ENCODE data around the gene GOLGA7B.

GOLGA7B gene

DNA sequence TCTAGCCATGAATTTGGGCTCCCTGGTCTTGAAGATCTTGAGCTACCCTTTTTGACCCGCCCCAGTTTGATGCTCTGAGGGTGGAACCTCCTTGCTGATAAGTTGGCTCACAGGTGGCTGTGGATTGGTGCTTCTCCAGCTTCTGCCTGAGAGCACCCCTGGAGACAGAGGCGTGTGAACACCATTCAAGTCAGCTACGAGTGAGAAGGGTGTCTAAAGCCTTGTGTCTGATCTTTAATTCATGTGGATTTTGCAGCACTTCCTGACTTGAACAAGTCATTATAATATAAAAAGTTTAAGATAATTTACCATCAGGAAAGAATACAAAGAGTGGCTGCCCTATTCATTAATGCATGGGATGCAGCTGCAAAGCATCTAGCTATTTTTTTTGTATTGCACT lies 37.7 kb upstream of the GOLGA7B start:
- TF ChIP-seq, protein P1, sequence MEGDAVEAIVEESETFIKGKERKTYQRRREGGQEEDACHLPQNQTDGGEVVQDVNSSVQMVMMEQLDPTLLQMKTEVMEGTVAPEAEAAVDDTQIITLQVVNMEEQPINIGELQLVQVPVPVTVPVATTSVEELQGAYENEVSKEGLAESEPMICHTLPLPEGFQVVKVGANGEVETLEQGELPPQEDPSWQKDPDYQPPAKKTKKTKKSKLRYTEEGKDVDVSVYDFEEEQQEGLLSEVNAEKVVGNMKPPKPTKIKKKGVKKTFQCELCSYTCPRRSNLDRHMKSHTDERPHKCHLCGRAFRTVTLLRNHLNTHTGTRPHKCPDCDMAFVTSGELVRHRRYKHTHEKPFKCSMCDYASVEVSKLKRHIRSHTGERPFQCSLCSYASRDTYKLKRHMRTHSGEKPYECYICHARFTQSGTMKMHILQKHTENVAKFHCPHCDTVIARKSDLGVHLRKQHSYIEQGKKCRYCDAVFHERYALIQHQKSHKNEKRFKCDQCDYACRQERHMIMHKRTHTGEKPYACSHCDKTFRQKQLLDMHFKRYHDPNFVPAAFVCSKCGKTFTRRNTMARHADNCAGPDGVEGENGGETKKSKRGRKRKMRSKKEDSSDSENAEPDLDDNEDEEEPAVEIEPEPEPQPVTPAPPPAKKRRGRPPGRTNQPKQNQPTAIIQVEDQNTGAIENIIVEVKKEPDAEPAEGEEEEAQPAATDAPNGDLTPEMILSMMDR (conservative IDR thresholded peaks at IDR 0.05; ENCODE audit: low read length): no peak
- DNase-seq (ENCODE audit: low read depth): no peak
- no peak overlapping the region for H3K4me3 ChIP-seq (ENCODE audit: low read length)

DNA sequence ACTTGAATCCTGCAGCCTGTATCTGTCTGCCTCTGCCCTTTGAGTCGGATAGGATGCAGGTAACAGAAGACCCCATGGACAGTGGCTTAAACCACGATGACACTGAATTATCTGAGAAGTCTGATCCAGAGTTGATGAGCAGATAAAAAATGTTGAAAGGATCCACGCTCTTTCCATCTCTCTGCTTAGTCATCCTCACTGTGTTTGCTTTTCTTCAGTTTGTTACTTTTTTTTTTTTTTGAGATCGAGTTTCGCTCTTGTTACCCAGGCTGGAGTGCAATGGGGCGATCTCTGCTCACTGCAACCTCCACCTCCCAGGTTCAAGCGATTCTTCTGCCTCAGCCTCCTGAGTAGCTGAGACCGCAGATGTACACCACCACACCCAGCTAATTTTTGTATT lies 36.9 kb upstream of the GOLGA7B start:
- DNase-seq (ENCODE audit: low read depth): no peak
- no peak overlapping the region for H3K4me3 ChIP-seq (ENCODE audit: low read length)
- TF ChIP-seq, protein P1 (conservative IDR thresholded peaks at IDR 0.05; ENCODE audit: low read length): no peak

DNA sequence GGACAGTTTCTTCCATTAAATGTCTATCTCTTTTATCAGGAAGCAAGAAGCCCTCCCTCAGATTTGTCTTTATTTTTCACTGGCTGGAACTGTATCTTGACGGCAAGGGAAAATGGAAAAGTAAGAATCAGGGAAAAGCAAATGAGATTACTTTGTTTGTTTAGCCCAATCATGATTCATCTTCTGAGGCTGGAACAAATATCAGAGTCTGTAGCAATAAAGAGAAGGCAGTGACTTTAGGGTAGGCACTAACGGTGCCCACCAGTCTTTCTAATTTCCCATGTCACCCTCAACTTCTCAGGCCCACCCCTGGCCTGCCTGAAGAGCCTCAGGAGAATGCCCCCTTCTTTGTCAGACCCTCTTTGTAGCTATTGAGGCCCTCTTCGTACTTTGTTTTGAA lies 36.3 kb upstream of the GOLGA7B start:
- TF ChIP-seq, protein P1 (conservative IDR thresholded peaks at IDR 0.05; ENCODE audit: low read length): no peak
- no peak for DNase-seq (ENCODE audit: low read depth)

DNA sequence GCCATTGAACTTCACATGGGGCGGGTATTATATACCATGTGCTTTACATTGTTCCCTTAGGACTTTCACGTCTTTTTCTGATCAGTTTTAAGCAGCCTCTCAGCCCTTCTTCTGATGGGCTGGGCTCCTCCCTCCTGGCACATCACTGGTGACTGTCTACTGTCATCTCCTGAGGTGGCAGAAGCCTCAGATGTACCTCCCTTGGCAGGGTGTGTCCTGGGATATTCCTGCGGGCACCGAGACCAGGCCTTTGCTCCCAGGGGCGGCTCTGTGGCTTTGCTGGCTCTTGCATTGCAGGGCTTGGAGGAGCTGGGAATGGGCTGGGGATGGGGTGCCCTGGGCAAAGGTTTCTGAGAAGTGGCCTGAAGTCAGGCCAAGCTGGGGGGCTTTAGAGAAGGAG lies 34.6 kb upstream of the GOLGA7B start:
- H3K4me3 ChIP-seq (ENCODE audit: low read length): no peak overlapping the region
- TF ChIP-seq, protein P1 (conservative IDR thresholded peaks at IDR 0.05; ENCODE audit: low read length): no peak
- DNase-seq (ENCODE audit: low read depth): no peak

More for the DNA sequence above, 36.3 kb upstream of the GOLGA7B start:
- H3K4me3 ChIP-seq (ENCODE audit: low read length): no peak overlapping the region

DNA sequence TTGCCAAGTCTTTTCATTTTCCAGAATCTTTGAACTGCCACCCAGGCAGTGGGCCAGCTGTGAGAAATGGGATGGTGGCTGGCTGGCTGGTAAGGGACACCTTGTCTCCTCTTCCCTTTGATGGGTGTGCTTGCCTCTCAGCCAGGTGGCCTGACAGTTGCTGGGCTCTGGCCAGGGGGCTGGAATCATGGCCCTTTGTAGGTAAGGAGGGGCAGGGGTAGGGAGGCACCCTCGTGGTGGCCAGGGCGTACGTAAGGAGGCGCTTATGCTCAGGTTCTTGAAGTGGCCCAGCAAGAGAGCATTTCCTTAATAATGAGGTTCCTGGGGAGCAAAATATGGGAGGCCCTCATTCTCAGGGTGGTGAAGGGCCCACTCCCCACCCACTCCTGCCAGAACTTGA lies 33.0 kb upstream of the GOLGA7B start:
- DNase-seq (ENCODE audit: low read depth): no peak
- H3K4me3 ChIP-seq (ENCODE audit: low read length): no peak overlapping the region
- TF ChIP-seq, protein P1 (conservative IDR thresholded peaks at IDR 0.05; ENCODE audit: low read length): no peak

DNA sequence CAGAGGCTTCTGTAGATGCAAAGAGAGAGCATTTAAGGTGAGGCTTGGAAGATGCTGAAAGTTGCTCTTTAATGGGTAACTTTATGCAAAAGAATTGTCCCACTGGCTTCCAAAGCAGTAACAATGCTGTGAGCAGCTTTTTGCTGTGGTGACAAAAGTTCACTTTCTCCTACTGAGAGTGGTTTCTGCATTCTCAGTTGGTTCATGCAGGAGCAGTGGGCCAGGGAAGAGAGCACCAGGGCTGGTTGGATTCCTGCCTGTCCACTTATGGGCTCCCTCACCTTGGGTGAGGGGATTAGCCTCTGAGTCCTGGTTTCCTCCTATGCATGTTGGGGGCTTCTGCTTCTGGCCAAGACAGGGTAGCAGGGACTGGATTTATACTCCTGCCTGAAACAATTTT lies 31.1 kb upstream of the GOLGA7B start:
- TF ChIP-seq, protein P1 (conservative IDR thresholded peaks at IDR 0.05; ENCODE audit: low read length): no peak
- no peak for DNase-seq (ENCODE audit: low read depth)
- H3K4me3 ChIP-seq (ENCODE audit: low read length): no peak overlapping the region

DNA sequence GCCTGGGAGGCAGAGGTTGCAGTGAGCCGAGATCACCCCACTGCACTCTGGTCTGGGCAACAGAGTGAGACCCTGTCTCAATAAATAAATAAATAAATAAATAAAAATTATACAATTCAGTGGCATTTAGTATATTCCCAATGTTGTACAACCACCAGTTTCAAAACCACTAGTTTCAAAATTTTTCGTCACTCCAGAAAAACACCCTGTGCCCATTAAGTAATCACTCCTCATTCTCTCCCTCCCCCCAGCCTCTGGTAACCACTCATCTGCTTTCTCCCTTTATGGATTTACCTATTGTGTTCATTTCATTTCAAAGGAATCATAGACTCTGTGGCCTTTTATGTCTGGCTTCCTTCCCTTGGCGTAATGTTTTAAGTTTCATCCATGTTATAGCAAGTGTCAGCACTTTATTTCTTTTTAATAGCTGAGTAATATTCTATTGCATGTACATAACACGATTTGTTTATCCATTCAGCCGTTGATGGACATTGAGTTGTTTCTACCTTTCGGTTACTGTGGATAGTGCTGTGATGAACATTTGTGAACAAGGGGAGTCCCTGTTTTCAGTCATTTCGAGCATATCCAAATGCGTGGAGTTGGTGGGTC lies 29.4 kb upstream of the GOLGA7B start:
- H3K4me3 ChIP-seq (ENCODE audit: low read length): no peak overlapping the region
- TF ChIP-seq, protein P1 (conservative IDR thresholded peaks at IDR 0.05; ENCODE audit: low read length): no peak
- no peak for DNase-seq (ENCODE audit: low read depth)
